HepG2 (cell line): ENCODE measurements around the gene PDLIM5.

Source experiments
- CTCF ChIP-seq: sonication (generic); formaldehyde crosslinking; IDR thresholded peaks from 2 replicates; pipeline ENCODE4 v1.5.0; 2020; ENCODE audit warnings: mild to moderate bottlenecking, missing genetic modification reagents, moderate library complexity
- SP4 ChIP-seq: sonication (generic); formaldehyde crosslinking; IDR thresholded peaks from 2 replicates; pipeline ENCODE4 v1.8.1; 2023; ENCODE audit warnings: mild to moderate bottlenecking, missing genetic modification reagents

GRCh38 chr4:94454405-94454804 lies 2.7 kb downstream of the PDLIM5 start:
- TF ChIP-seq CTCF (CRISPR knock-in tag), result no peak
- TF ChIP-seq SP4 (CRISPR knock-in tag), result no peak
